Right lung (tissue), 5 donors: Measurements from ENCODE around the gene ZBTB7C. TPM values are rescaled to one million over a fixed set of nuclear protein-coding genes. Genes with fewer than 3 reads are reported as not detected.

Source experiments
- DNase-seq, 2 donors: peaks; one replicate each; pipeline ENCODE4 v3.0.0-alpha.2; 2013
- polyA plus RNA-seq, 5 donors: library from polyadenylated mRNA; unstranded; fragments of 120-200 nt; gene quantifications; one replicate each; pipeline versions ENCODE4 v1.2.1 to v1.2.3, GENCODE V29; 2013; ENCODE audit warnings: inconsistent platforms in 1 of 5, low replicate concordance in 1 of 5; ENCODE audit not compliant: insufficient read length in 5 of 5, insufficient read depth in 1 of 5

The ZBTB7C gene
- polyA plus RNA-seq, 5 donors: 1.7 to 3.5 (median 2.2) TPM

DNA sequence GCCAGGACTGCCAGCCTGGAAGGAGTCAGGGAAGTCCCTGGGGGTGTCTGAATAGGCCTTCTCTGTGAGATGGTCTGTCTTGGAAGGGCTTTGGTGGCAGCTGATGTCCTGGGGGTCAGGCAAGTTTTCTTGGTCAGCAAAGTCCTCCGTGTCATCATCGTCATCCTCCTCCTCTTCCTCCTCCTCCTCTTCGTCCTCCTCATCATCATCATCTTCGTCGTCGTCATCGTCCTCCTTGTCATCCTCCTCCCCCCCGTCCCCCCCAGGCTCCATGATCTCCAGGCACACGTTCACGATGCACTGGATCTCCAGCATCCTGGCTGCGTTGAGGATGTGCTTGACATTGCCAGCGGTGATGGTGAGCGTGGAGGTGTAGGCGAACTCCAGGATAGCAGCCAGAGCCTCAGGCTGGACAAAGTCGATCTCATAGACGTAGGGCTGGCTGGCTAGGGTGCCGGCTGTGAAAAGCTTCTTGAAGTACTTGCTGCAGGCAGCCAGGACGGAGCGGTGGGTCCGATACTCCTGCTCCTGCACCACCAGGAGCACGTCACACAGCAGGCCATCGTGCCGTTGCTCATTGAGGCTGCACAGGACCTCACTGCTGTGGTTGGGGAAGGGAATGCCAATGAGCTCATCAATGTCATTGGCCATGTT, 368.6 kb downstream of the ZBTB7C start:
- DNase-seq: no peak

DNA sequence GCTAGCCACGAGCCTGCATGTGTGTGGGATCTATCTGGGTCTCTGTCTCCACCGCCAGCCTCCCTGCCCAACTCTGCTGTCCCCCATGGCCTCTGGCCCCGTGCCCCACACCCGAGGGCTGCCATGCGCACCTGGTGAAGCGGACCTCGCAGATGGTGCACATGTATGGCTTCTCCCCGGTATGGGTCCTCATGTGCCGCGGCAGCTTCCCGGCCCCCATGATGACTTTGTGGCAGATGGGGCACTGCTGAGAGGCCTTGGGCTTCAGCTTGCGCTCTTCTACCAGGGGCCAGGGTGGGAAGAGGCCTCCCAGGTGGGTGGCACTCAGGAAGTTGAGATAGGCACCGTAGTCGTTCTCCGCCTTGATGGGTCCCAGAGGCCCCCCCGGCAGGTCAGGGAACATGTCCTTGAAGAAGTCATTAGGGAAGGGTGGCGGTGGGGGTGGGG, 369.4 kb downstream of the ZBTB7C start:
- no peak for DNase-seq

DNA sequence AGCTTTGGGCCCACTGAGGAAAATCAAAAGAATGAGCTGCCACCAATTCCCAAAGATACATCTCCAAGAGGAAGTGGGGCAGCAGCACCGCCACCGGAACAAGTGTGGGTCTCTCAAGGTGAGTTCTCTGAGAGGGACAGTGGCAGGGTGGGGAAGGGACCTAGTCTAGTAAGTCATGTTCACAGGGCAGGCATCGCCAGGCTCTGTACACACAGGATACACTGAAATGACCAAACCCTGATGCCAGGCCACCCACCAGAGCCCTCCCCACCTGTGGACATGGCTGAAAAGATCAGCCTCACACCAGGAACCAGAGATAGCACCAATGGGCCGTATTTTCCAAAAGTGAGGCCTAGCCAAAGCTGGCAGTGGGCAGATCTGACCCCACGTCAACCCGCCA, 370.5 kb downstream of the ZBTB7C start:
- no peak for DNase-seq

DNA sequence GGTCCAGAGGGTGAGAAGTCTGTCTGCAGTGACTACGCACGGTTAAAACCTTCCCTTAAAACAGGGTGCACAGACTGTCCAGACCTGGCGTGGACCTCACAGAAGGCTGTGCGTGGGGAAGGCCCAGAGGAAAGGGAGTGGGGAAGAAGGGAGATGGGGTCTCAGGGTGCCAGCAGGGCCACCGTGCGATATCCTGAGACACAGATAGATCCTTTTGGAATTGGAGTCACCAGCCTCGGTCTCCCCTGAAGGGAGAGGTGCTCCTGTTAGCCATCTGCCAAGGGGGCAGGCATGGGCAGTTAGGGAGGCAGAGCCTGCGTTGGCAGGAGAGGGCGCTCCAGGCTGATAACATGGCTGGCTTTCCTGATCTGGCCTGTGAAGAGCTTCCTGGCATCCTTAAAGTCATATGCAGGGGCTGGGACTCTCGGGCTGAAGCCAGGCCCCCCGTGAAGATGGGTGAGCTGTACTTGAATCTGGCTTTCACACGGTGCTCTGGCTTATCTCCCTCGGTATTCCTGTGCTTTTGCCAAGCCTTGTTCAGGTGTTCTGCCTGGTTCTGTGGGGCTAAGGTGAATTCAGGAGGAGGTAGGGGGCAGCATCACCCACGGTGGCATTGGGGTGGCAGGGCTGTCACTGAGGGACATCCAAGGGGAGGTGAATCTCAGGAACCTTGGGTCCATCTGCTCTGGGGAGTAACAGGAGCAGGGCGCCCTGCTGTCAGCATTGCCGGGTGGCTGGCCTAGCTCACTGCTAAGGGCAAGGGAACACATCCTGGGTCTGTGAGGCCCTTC, 371.5 kb downstream of the ZBTB7C start:
- no peak for DNase-seq

DNA sequence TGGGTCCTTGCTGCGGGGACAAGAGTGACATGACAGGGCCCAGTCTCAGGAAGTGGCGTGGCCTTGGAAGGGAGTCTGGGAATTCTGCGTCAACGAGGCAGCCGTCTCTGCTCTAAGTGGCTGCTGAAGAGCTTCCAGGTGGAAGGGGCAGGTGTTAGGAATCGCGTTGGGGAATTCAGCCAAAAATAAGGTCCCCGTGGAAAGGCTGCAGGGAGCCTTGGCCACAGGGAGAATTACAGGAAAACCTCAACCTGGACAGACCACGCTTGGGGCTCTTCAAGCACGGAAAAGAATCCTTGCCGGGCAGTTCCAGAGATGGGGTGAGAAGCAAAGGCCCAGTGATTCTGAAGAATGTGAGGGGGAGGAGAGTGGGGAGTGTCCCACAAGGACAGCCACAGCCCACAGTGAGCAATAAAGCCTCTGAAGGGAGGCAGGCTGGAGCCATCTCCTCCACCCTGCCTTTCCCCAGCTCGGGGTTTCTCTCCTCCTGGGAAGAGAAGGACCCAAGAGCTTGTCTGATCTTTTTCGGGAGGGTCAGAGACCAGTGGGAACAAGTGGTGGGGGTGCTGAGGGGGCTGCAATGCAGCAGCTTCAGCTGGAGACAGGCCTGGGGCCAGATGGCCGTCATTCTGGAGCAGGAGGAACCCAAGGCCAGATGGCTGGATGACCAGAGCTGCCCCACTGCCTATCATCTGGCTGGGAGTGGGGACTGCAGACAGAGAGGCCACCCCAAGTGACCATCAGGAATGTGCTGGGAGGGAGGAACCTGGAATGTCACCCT, 372.4 kb downstream of the ZBTB7C start:
- DNase-seq: no peak

DNA sequence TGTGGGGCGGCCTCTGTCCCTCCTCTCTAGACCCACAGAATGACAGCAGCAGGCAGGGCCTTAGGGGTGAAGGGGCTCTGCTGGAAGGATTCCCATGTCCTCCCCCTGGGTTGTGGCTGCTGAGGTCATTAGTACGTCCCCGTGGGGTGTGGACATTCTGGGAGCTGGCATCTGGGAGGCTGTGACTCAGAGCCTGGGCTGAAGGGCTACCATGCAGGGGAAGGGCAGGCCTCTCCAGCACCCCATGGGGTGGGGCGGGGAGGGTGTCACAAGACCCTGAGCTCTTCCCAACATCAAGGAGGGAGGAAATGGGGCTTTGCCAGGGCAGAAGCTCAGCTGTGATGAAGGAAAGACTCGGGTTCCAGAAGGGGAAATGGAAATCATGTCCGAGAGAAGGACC, 373.0 kb downstream of the ZBTB7C start:
- DNase-seq: no peak

DNA sequence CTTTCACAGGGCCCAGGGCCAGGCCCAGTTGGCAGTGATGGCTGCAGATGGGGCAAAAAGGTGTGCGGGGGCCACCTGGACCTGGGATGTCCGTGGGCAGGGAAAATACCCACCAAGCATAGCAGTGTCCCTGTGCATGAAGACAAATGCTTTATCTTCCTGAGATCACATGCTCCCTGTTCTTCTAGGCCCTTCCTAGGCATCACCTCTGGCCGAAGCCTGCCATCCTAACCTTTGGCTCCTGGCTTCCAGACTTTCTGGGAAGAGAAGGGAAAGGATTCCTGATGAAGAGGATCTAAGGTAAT, 373.7 kb downstream of the ZBTB7C start:
- DNase-seq: no peak

DNA sequence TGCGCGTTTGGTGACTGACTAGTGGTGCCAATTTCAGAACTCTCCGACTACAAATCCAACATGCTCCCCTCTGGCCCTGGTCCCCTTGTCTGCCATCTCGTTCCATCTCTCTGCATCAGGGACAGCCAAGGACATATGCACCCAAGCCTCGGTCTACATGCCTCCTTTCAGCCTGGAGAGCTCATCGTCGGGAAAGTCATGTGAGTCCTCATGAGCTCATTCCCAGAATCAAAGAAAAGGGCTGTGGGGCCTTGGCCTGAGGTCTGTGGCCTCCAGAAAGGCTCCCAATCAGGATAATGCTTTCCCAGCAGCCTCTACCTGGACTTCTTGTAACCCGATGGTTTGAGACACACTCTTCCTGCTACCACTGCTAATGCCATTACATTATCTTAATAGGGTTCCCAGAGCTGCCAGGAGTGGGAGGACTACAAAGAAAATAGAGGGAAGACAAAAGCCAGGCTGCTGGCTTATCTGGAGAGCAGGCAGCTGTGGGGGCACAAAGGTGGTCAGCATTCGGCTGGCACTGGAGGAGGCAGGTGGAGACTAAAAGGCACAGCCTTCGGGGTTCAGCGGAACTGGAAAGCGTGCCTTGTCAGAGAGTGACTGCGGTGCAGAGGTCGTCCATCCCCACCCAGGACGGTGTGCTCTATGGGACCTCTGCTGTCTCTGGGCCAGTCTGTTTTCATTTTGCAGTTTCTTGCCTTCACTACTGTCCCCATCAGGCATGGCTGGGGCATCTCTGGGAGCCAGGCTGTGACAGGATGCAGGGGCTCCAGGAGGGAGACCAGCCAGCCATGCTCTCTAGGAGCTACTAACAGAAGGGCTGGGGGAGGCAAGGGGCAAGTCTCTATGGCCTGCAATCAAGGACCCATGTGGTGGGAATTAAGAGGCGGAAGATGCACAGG, 374.3 kb downstream of the ZBTB7C start:
- no peak for DNase-seq

DNA sequence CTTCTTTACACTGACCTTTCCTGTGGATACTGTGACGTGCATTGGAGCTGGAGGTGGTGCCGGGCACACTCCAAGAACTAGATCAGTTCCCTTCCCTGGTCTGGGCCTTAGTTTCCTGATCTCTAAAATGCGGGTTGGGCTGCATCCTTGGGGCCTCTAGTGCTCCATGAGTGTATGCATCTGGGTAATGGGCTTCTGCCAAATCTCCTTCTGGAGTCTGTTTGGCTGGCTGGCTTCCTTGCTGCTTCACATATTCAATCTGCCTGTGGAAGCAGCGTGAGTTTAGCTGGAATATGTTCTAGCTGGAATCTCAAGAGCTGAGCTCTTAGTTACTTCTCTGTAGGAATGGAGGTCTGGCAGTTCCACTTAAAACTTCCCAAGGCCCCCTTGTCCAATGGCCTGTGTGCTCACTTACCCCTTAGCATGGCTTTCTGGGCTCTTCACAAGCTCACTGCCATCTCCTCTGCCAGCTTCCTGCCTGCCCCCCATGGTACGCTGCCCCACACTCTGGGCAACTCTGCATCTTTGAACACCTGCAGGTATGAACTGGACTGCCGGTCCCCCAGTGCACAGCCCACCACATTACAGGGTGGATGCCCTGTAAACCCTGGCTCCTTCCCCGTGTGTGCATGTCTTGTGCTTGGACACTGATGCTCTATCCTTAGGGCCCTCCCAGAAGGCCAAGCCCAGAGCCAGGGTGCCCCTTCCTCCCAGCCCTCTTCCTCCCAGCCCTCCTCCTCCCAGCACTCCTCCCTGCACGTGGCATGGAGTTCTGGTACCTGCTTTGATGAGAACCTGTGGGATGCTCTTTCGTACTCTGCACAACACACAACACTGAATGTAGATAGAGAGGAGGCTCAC, 375.2 kb downstream of the ZBTB7C start:
- no peak for DNase-seq

DNA sequence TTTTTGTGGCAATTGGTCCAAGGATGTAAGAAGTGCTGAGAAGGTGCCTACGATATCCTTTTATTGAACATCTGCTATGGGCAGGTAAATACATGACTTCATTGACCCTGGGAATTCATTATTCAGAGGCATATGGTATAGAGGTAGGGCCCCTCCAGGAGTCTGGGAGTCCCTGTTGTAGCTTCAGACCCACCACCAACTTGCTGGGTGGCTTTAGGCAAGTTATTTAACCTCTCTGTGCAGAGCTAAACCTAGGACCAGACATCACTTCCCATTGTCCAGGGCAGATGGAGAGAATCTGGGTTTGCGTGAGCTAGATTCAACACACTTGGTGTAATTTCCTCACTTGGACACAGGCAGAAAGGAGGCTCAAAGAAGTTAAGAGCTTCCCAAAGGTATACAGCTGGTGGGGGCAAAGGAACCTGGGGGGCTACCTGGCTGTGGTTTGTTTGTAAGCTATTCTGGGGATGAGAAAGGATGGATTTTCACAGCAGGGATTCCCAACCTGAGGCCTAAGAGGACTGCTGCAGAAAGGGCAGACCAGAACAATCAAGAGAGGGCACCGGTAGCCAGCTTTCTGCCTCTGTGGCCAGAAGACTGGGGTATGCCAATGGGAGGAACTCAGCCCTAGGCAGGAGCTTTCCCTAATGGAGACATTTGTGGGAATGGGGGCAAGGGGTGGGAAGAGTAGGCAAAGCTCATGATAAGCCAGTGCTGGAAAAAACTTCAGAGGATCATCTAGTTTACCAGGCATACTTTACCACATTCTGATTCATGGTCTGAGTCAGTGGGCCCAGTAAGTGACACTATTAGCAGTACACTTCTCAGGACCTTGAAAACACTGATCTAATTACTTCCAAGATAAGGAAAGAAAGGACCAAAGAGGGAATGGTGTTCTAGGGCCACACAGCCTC, 376.1 kb downstream of the ZBTB7C start:
- DNase-seq: no peak

DNA sequence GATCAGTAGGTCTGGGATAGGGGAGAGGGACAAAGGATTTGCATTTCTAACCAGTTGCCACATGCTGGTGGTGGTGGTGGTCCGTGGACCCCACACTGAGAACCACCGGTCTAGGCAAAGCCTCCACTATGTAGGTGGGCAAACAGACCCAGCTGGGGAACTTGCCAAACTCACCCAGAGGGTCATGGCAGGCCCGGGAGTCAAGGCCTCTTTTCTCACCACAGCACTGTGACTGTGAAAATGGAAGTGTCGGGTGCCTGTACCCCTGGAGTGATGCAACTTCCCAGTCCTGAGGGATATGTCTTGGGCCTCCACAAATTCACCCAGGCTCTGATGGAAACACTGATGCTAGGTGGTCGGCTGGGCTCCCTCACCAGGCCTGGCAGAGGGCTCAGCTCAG, 377.5 kb downstream of the ZBTB7C start:
- DNase-seq: no peak

DNA sequence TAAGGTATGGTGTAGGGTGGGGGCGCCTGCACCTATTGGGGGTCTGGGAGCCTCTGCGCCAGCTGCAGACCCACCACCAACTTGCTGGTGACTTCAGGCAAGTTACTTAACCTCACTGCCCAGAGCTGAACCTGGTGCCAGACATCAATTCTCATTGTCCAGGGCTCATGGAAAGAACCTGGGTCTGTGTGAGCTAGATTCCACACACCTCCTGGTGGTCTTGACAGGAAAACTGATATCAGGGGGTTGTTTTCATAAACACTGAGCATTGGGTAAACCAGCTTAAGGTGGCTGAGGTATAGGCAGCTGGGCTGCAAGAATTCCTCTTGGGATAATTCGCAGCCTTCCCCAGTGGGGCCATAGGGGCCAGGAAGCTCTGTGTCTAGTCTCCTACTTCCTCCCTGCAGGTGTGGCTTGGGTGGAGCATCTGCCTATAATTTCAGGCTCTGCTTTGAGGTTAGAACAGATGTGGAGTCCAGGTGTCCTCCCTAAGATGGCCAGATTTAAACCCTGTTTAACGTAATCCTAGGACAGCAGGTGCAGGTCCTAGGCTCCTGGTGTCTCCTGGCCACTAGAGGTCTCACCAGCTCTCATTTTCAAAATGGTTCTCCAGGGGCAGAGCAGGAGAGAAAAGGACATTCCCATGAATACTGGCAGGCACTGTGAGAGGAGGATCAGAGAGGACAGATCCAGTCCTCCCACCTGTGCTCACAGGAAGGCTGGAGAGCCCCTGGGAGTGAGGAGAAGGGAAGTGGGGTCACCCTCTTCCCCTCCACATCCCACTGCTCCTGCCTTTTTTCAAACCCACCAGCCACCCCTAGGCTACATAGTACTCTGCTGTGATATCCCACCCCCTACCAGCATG, 378.3 kb downstream of the ZBTB7C start:
- DNase-seq: peak in 1 of 2 donors; percentile 58

DNA sequence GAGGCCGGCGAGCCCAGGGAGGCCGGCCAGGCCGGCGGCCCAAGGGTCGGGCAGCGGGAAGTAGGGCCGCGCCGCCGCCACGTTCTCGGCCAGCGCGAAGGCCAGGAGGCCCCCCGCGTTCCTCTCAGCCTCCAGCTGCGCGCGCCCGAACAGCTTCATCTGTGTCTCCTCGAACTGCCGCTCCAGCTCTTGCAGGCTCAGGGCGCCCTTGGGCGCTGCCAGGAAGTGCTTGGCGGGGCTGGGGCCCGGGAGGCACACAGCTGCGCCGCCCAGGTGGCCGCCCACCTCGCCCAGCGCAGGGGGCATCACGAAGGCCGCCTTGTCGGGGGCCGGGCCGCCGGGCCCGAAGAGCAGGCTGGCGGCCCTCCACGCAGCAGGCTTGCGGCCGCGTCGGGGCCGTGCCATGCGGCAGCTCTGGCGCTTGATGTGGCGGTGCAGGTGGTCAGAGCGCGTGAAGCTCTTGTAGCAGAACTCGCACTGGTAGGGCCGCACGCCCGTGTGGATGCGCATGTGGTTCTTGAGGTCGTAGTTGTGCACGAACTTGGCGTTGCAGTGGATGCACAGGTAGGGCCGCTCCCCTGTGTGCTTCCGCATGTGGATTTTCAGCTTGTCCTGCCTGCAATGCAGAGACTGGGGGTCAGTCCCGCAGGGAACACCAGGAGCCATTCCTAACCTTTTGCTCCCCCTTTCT, 379.7 kb downstream of the ZBTB7C start:
- no peak for DNase-seq

DNA sequence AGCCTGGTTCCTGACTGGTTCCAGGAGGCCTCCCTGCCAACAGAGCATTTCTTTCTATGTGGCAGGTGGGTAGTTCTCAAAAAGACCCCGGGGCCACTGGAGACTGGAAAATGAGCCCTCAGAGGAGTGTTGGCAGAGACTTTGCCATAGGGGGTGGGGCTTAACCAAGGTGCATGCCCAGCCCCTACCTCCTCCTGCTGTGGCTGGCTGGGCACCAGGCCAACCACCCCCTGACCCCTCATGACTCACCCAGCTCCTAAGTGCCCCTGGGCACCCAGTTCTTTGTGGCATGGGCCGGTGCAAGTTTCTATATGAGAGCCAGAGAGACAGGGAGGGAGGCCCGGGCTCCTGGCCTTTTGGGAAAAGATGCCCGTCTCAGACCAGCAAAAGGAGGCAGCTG, 380.5 kb downstream of the ZBTB7C start:
- DNase-seq: no peak

DNA sequence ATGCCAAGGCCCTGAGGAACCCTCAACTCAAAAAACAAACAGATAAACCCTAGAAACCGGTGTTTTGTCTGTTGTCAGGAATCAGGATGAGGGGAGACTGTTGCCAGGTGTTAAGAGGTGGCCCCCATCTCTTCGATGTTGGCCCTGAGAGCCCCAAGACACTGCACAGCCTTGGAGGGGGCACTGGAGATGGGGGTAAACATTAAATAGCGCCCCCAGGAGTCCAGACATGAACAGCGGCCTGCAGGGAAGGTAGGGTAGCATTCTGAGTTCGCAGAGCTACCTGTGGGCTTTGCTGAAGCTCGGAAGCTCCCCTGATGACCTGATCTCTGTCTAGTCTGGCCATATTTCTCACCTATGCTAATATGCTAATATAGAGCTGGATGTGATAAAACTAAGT, 381.1 kb downstream of the ZBTB7C start:
- DNase-seq: no peak

DNA sequence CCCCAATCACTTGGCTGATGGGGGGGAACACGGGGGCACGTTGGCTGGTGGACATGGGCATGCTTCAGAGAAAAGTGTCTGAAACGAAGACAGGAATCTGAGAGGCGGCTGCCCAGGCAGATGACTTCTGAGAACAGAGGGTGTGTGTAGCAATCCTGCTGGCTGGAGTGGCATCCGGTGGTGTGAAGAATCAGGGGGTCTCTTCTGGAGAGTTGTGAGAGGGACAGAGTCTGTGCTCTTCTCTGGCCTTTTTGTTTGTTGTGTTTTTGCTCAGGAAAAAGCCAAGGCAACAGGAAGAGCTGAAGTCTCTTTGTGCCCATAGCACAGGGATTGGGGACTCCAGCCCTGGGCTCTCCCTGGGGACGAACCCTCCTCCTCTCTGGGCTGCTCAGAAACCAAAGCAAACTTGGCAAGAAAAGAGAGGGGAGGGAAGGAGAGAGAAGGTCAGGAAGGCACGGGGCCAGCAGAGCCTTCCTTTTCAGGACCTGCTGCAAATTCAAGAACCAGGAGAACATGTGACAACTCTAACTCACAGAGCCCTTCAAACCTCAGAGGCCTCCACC, 381.7 kb downstream of the ZBTB7C start:
- DNase-seq: no peak

DNA sequence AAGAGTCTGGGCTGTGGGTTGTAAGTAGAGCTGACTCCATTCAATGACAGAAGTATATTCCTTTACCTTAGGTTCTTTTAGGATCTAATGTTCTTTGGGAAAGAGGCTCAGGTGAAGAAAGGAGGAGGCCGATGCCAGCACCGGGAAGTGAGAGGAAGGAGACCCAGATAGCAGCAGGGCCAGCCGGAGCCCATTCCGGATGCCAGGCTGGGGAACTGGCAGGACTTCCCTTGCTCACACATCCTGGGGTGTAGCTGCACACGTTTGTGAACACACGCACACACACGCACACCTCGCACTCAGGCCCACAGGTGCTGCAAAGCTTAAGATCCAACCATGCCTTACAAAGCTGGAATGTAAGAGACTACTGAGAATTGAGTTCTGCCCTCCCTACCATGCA, 383.0 kb downstream of the ZBTB7C start:
- no peak for DNase-seq
